Measurements from ENCODE around the gene ABHD5.

- TF ChIP-seq FOXP2 (optimal IDR thresholded peaks at IDR 0.05; ENCODE audit: borderline replicate concordance, extremely low read depth, extremely low read length, insufficient read depth) = no peak
- TF ChIP-seq, protein P1, sequence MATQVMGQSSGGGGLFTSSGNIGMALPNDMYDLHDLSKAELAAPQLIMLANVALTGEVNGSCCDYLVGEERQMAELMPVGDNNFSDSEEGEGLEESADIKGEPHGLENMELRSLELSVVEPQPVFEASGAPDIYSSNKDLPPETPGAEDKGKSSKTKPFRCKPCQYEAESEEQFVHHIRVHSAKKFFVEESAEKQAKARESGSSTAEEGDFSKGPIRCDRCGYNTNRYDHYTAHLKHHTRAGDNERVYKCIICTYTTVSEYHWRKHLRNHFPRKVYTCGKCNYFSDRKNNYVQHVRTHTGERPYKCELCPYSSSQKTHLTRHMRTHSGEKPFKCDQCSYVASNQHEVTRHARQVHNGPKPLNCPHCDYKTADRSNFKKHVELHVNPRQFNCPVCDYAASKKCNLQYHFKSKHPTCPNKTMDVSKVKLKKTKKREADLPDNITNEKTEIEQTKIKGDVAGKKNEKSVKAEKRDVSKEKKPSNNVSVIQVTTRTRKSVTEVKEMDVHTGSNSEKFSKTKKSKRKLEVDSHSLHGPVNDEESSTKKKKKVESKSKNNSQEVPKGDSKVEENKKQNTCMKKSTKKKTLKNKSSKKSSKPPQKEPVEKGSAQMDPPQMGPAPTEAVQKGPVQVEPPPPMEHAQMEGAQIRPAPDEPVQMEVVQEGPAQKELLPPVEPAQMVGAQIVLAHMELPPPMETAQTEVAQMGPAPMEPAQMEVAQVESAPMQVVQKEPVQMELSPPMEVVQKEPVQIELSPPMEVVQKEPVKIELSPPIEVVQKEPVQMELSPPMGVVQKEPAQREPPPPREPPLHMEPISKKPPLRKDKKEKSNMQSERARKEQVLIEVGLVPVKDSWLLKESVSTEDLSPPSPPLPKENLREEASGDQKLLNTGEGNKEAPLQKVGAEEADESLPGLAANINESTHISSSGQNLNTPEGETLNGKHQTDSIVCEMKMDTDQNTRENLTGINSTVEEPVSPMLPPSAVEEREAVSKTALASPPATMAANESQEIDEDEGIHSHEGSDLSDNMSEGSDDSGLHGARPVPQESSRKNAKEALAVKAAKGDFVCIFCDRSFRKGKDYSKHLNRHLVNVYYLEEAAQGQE (IDR thresholded peaks at IDR 0.05; ENCODE audit: insufficient read depth in 1 of 2, low read depth in 2 of 2, low read length in 2 of 2) = no peak
- no peak for TF ChIP-seq TAF1 (IDR thresholded peaks at IDR 0.05; ENCODE audit: borderline replicate concordance, insufficient read depth, low read length)
- TF ChIP-seq POLR2AphosphoS5 (IDR thresholded peaks at IDR 0.05; ENCODE audit: low read depth, low read length) = no peak
- no peak for TF ChIP-seq SIN3A (IDR thresholded peaks at IDR 0.05; ENCODE audit: borderline replicate concordance, insufficient read depth, low read length)
Measured at GRCh38 chr3:43734685-43735084, 43.9 kb downstream of the ABHD5 start.

All from PFSK-1 (cell line).